ENCODE measurements around the gene NHEJ1. TPM values are rescaled to one million over a fixed set of nuclear protein-coding genes. Genes with fewer than 3 reads are reported as not detected.

The NHEJ1 gene
- total RNA-seq (10 to 100 TPM; 14.7 to 19.1 (median 17.1) TPM), polyA plus RNA-seq (10 to 100 TPM; 10.8 to 23.1 TPM)
- long read RNA-seq, donor 1, transcript NHEJ1-201 (8 exons, 2,094 nt), result major isoform, 68 of 78 reads
- long read RNA-seq, donor 1, partial matches to known transcripts, result 1 of 78 reads
- long read RNA-seq, donor 1, other reads (novel, unspliced or antisense), result 9 of 78 reads
- long read RNA-seq, donor 2, transcript NHEJ1-201 (8 exons, 2,094 nt), result major isoform, 5 of 11 reads
- long read RNA-seq, donor 2, partial matches to known transcripts, result 0 of 11 reads
- long read RNA-seq, donor 2, other reads (novel, unspliced or antisense), result 6 of 11 reads
- long read RNA-seq, donor 3, transcript NHEJ1-201 (8 exons, 2,094 nt), result major isoform, 18 of 18 reads
- long read RNA-seq, donor 3, partial matches to known transcripts, result 0 of 18 reads
- long read RNA-seq, donor 3, other reads (novel, unspliced or antisense), result 0 of 18 reads

- DNase-seq, result peak; percentile 97 to 99 (median 98)
- Histone ChIP-seq H3K4me3 (peak within 1 kb of the TSS; percentile 66), H3K9me3 (no peaks in the 10 kb centered on the region), H3K27ac (peak within 1 kb of the TSS; percentile 87 to 93), H3K36me3 (no peaks in the 10 kb centered on the region), H3K27me3 (no peaks in the 10 kb centered on the region), H3K4me1 (ENCODE audit: insufficient read depth) (peaks cover 5% of the 10 kb centered on the region)
- peak; percentile 94 to 99 (median 95) for TF ChIP-seq CTCF (IDR thresholded peaks at IDR 0.05)
- peak; percentile 62 for TF ChIP-seq POLR2A (IDR thresholded peaks at IDR 0.05)
- TF ChIP-seq EP300 (IDR thresholded peaks at IDR 0.05), result no peak
- intact Hi-C loops (cut with DNase I), result loop anchor here in 3 of 4 donors (2.0 to 10.0 kb wide), 6 partner anchors 16 to 374 kb away; partner anchors contain the start of genes DNPEP (in 2 of the 3) and CNPPD1 (in 1 of the 3)
- 0 to 1% (median 0%) methylated on average over 50 to 70 of the region's 70 CpGs for WGBS, 3 donors
Observed at GRCh38 chr2:219160186-219161017, at the start of gene NHEJ1. NHEJ1 (minus strand) TSS chr2:219160815; CDS start chr2:219158362, 2,453 bp downstream.

GRCh38 chr2:219209236-219210195 is 48.9 kb upstream of the NHEJ1 start:
- TF ChIP-seq CTCF (IDR thresholded peaks at IDR 0.05) (no peak), POLR2A (IDR thresholded peaks at IDR 0.05) (no peak), EP300 (IDR thresholded peaks at IDR 0.05) (no peak)
- Histone ChIP-seq H3K36me3 (no peaks in the 10 kb centered on the region), H3K4me3 (no peak overlapping the region), H3K27ac (no peak overlapping the region), H3K9me3 (no peaks in the 10 kb centered on the region), H3K4me1 (ENCODE audit: insufficient read depth) (peaks cover 4% of the 10 kb centered on the region), H3K27me3 (no peaks in the 10 kb centered on the region)
- DNase-seq, result no peak
- intact Hi-C loops (cut with DNase I), result no loop called here
- 77 to 80% (median 78%) methylated on average over 18 of the region's 18 CpGs for WGBS, 3 donors

GRCh38 chr2:219207884-219208740 is 47.5 kb upstream of the NHEJ1 start:
- TF ChIP-seq EP300 (IDR thresholded peaks at IDR 0.05) (no peak), POLR2A (IDR thresholded peaks at IDR 0.05) (no peak), CTCF (IDR thresholded peaks at IDR 0.05) (no peak)
- 38 to 53% (median 39%) methylated on average over 17 of the region's 17 CpGs for WGBS, 3 donors
- Histone ChIP-seq H3K27ac (peak overlapping the region in 1 of 2 donors; percentile 89), H3K4me3 (no peak overlapping the region), H3K36me3 (no peaks in the 10 kb centered on the region), H3K27me3 (no peaks in the 10 kb centered on the region), H3K9me3 (no peaks in the 10 kb centered on the region), H3K4me1 (ENCODE audit: insufficient read depth) (peaks cover 4% of the 10 kb centered on the region)
- DNase-seq, result peak in 3 of 5 donors; percentile 45 to 57 (median 47)
- intact Hi-C loops (cut with DNase I), result no loop called here

All from ovary (tissue), 10 donors.